ENCODE results near the gene HID1. TPM values are rescaled to one million over a fixed set of nuclear protein-coding genes. Genes with fewer than 3 reads are reported as not detected.
"Not testable (repeated sequence)": the region's sequence is repeated elsewhere in the genome, so short reads cannot be mapped to it uniquely, and the experiment has no call there.

Gene HID1
- total and polyA plus RNA-seq, 2 of the 4 experiments (the other 2 are of a cell fraction), result 0.18 to 1.7 TPM

GRCh38 chr17:74909097-74909496 is 63.5 kb downstream of the HID1 start:
- H3K27me3 ChIP-seq (ENCODE audit: control insufficient read depth, insufficient read depth, low read length); H2BK5ac ChIP-seq (ENCODE audit: low read depth, low read length, poor library complexity, severe bottlenecking); H3K9me3 ChIP-seq (ENCODE audit: control insufficient read depth, insufficient read depth, low read length); H3K4ac ChIP-seq (ENCODE audit: low read depth, low read length); in situ Hi-C loops (cut with MboI; ENCODE audit: low sequenced_read_pairs); H3K4me2 ChIP-seq (ENCODE audit: low read depth, low read length); H3K4me1 ChIP-seq (ENCODE audit: control insufficient read depth, insufficient read depth, low read length); H4K5ac ChIP-seq (ENCODE audit: low read depth, low read length); H2BK15ac ChIP-seq (ENCODE audit: low read depth, low read length); DNase-seq; H3K79me1 ChIP-seq (ENCODE audit: low read depth in 1 of 2, low read length in 2 of 2); ATAC-seq (ENCODE audit: low read depth); H3K9ac ChIP-seq (ENCODE audit: low read depth, low read length); H4K8ac ChIP-seq (ENCODE audit: low read depth in 2 of 2, low read length in 2 of 2); H2AK9ac ChIP-seq (replicated peaks; ENCODE audit: low read depth, low read length, poor library complexity); H3K23ac ChIP-seq (ENCODE audit: low read depth, low read length); BruUV-seq (replicated peaks); dilution Hi-C loops (cut with HindIII; ENCODE audit: low sequenced_read_pairs, unreplicated experiment); H4K91ac ChIP-seq (ENCODE audit: insufficient read depth, low read depth, low read length); H3K14ac ChIP-seq (replicated peaks; ENCODE audit: low read depth, low read length); H3K36me3 ChIP-seq (ENCODE audit: control insufficient read depth, insufficient read depth, low read length); H3K27ac ChIP-seq (ENCODE audit: insufficient read depth, low read length); H3K18ac ChIP-seq (ENCODE audit: low read depth, low read length); H2AK5ac ChIP-seq (ENCODE audit: low read depth, low read length); intact Hi-C loops (cut with micrococcal nuclease); H2BK120ac ChIP-seq (ENCODE audit: low read depth, low read length); H2BK20ac ChIP-seq (ENCODE audit: low read depth, low read length); H4K20me1 ChIP-seq (ENCODE audit: insufficient read depth, low read length); CTCF ChIA-PET; H3K9me1 ChIP-seq (ENCODE audit: insufficient read depth, low read length); H3K56ac ChIP-seq (ENCODE audit: extremely low read depth, insufficient read depth, low read length); H3K4me3 ChIP-seq (ENCODE audit: insufficient read depth, low read depth, low read length); H2AFZ ChIP-seq (replicated peaks; ENCODE audit: low read length, poor library complexity); POLR2A ChIA-PET (ENCODE audit: unreplicated experiment): not testable (repeated sequence)
- 17% methylated on average over 1 of the region's 4 CpGs; no CpG with 5 or more reads in 1 of the 2 experiments for WGBS, 2 experiments (ENCODE audit: extremely low coverage in 2 of 2, insufficient read length in 1 of 2)
